Measurements from ENCODE around the gene PCBP3. TPM values are rescaled to one million over a fixed set of nuclear protein-coding genes. Genes with fewer than 3 reads are reported as not detected.

PCBP3 gene
- total and polyA plus RNA-seq, 2 of the 8 experiments (the other 6 are each of a cell fraction or from before 2014, with no cell fraction given) = 3.5 to 6.3 TPM

- no peak for TF ChIP-seq HDAC6 (IDR thresholded peaks at IDR 0.05; ENCODE audit: low read depth, low read length)
Observed at GRCh38 chr21:45736042-45736689, 92.6 kb downstream of the PCBP3 start (continued).
